Esophagus muscularis mucosa (tissue), 3 donors: Measurements from ENCODE around the gene CTNNA1.

Experiments used
- POLR2A ChIP-seq: fragments of 450-650 bp; IDR thresholded peaks from one replicate; pipeline ENCODE4 v1.6.1; 2017; ENCODE audit warnings: antibody characterized with exemption, moderate library complexity, mild to moderate bottlenecking, low read depth
- POLR2AphosphoS5 ChIP-seq, 2 donors: sonication (generic); formaldehyde crosslinking; IDR thresholded peaks; one replicate each; pipeline ENCODE4 v1.6.1; 2017; ENCODE audit warnings: antibody characterized with exemption in 2 of 2
- TF ChIP-seq, protein P1 (sequence below), 3 experiments: fragments of 200-600 bp in 2 of 3; fragments of 450-650 bp in 1 of 3; sonication (generic) in 2 of 3; IDR thresholded peaks; one replicate each; pipeline ENCODE4 v1.5.1; 2017 to 2019; ENCODE audit warnings: antibody characterized with exemption in 3 of 3, mild to moderate bottlenecking in 2 of 3, moderate library complexity in 1 of 3

DNA sequence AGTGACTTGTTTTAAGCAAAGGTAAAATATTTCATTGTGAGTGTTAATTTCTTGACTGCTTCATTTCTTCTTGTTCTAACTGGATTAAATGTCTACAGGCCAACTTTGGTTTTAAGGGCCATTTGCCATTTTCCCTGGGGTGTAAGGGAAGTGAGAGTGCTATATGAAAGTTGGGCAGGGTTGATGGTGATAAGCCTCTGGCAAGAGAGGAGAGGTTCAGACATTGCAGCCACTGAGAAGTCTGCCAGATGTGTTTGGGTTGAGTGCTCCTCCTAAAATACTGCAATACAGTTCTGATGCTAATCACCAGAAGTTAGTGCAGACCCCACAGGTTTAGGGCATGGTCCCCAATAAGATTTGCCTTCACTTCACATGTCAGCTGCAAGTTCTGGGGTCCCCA, 136.8 kb downstream of the CTNNA1 start:
- TF ChIP-seq, protein P1, sequence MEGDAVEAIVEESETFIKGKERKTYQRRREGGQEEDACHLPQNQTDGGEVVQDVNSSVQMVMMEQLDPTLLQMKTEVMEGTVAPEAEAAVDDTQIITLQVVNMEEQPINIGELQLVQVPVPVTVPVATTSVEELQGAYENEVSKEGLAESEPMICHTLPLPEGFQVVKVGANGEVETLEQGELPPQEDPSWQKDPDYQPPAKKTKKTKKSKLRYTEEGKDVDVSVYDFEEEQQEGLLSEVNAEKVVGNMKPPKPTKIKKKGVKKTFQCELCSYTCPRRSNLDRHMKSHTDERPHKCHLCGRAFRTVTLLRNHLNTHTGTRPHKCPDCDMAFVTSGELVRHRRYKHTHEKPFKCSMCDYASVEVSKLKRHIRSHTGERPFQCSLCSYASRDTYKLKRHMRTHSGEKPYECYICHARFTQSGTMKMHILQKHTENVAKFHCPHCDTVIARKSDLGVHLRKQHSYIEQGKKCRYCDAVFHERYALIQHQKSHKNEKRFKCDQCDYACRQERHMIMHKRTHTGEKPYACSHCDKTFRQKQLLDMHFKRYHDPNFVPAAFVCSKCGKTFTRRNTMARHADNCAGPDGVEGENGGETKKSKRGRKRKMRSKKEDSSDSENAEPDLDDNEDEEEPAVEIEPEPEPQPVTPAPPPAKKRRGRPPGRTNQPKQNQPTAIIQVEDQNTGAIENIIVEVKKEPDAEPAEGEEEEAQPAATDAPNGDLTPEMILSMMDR (IDR thresholded peaks at IDR 0.05): no peak
- no peak for TF ChIP-seq POLR2A
- TF ChIP-seq POLR2AphosphoS5 (IDR thresholded peaks at IDR 0.05): no peak
